CD1c-positive myeloid dendritic cell (primary cell): ENCODE measurements around the gene NPTN.

Experiments used
- DNase-seq: peaks from one replicate; pipeline ENCODE4 v3.0.0-alpha.2; 2016; ENCODE audit errors: extremely low spot score

The NPTN gene

DNA sequence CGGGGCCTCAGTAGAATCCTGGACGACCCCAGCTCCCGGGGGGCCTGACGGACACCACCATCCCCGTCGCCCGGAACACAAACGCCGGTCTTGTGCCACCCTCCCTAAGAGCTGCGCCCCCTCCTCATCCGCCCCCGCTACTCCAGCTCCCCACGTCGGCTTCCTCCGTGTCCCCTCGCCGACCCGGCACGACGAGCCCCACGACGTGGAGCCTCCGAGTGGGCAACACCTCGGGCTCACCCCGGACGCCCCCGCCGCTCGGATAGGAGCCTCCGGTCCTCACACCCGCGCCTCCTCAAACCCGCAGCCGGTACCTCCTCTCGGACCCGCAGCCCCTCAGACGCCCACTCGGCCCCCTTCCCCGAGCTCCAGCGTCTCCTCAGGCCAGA lies 525 bp downstream of the NPTN start:
- no peak for DNase-seq

- peak; percentile 51 for DNase-seq
These were observed 1.1 kb downstream of the NPTN start for GRCh38 chr15:73631915-73632669.

- no peak for DNase-seq
These were observed 2.2 kb downstream of the NPTN start for GRCh38 chr15:73630921-73631362.

- DNase-seq, result no peak
These were observed 3.3 kb downstream of the NPTN start for GRCh38 chr15:73629798-73630429.

DNA sequence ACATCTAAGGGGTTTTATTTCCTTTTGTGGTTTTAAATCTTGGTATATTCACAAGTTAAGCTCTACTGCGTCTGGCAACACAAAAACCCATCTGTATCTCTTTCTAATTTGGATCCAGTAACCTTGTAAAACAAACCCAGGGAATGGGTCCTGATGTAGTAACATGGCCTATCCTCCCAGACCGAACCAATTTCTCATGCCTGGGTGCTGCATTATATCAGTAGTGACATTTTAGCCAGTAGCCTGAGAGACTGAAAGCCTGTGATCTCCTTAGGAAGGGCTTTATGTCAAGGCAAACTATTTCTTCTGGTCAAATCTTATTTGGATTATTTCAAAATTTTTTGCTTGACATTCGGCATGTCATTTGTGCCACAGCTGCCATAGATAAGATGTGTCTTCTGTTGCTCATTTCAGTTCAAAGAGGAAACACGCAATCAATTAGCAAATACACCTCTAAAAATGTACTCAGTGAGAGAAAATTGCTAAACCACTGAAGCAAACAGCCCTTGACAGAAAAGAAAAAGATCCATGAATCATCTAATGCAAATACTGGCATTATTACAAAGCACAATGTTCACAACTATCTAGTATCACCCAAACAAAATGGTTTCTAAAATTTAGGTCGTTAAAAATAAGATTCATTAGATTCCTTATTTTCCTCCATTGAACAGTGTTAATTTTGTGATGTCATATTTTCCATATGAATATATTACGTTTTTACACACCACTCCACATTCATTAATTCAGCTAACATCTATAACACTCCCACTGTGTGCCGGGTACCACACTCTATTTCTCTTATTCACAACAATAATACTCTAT lies 4.0 kb downstream of the NPTN start:
- no peak for DNase-seq

DNA sequence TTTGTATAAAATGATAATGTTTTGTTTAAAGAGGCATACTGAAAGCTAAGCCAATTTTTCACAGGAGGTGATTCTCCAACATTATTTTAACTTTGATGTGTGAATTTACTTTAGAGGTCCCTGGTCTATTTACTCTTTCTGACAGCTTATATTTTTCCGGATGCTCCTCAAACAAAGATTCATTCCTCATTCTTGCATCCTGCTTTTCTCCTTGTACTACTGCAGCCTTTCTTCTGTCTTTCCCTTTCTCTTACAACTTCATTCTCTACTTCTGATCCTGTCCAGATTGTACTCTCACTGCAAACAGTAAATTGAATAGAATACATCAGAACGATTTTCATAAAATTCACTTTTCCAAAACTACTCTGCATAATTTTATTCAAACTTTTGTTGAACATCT lies 5.1 kb downstream of the NPTN start:
- DNase-seq, result no peak

DNA sequence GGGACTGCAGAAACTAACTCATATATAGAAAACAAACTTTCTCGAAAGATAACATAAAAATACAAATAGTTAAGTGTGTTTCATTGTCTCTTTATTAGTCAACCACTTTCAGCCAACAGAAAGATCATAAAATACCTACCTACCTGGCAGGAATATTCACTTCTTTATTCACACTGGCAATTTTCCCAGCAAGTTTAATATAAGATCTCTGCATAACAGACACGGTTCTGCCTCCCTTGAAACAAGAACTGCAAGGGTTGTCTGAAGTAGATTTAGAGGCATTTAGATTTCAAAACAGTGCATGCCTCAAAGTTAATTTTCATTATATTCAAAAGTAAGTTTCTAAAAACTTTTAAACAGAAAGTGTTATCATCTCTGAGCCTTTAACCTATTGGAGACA lies 7.1 kb downstream of the NPTN start:
- no peak for DNase-seq

GRCh38 chr15:73624530-73624929 lies 8.7 kb downstream of the NPTN start:
- DNase-seq, result no peak

DNA sequence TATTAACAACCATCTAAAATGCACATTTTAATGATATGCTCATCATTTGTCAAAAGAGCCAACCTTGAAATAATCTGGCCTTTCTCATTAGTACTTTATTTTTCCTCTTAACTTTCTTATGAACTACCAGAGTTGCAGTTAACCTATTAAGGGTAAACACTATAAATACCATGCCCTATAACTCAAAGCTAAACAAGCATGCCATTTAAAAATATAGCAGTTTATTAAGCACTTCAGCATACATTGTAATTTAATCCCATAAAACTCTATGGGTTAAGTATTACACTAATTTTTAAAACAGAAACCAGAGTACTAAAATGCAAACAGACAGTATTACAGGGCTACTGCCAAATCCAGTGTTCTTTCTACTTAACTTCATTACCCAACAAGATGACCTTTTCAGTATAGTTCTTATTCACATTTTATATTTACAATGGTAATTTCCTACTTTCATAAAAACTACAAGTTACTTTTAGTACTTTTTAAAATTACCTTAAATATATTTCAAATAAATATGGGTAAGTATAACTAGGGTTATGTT lies 11.8 kb downstream of the NPTN start:
- no peak for DNase-seq

GRCh38 chr15:73620078-73620477 lies 13.1 kb downstream of the NPTN start:
- DNase-seq, result no peak

- DNase-seq, result no peak
These were observed 15.3 kb downstream of the NPTN start for GRCh38 chr15:73617913-73618312.

DNA sequence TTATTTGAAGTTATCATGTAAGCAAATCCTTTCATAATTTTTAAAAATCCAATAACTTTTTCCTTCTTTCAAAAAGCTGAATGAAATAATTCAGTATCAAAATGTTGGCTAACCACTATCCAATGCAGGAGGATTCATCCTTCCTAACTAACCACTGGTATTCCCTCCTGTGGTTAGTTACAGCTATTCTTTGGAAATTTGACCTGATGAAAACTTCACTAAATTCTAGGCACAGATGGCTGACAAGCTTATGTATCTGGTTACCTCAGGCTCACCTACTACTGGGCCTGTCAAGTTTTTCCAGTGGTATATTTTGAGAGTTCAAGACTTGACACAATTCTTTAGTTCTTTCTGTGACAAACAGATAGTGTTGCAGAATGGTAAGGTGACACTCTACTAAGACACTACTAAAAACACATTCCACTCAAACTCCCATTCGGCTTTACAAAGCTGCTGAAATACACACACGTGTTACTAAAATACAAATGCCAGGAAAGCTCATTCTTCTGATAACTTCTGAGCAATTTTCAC lies 15.8 kb downstream of the NPTN start:
- no peak for DNase-seq

DNA sequence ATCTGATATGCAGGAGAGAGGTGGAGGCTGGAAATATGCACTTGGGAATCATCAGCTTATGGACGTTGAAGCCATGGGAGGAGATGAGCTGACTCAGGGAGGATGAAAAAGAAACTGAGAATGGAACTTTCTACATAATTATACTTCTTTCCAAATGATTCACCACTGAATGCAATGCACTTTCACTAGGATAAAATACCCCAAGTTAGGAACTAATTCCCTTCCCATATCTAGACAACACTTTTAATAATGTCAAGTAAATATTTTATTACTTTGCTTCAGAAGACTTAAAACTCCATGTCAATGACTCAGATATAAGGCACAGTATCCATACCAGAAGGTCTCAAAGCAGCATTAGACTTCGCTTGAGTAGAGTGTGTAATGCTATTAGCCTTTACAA lies 24.2 kb downstream of the NPTN start:
- DNase-seq, result no peak

DNA sequence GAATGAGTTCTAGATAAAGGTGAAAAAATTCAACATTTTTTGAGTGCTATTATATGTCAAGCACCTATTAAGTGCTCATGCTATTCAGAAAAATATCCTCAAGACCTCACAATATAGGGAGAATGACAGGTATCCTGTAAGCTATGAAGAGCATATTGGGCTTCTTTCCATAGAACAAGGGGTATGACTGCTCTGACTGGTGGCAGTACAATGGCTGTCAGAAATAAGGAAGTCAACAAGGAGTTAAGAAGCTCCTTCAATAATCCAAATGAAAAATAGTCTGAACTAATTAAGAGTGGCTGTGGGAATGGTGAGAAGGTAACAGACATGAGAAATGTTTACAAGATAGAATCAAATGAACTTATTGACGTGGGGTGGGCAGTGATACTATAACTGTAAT lies 24.7 kb downstream of the NPTN start:
- no peak for DNase-seq

DNA sequence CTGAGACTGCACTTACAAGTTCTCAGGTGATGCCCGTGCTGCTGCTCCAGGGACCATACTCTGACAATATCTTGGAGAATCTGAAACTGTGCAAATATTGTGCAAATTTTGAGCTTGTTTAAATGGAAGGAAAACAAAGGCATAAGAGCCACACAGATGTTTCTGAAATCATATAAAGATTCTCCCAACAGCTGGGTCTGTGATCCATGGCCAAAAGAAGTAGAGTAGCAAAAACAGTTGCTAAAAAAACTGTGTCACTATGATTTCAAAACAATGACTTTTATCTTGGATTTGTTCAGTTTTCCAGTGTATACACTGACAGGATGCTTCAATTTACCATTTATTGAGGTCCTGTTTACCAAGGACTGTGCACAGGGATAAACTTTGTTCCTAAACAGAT lies 25.3 kb downstream of the NPTN start:
- no peak for DNase-seq

GRCh38 chr15:73607405-73607804 lies 25.8 kb downstream of the NPTN start:
- no peak for DNase-seq

GRCh38 chr15:73605759-73606436 lies 27.3 kb downstream of the NPTN start:
- no peak for DNase-seq

DNA sequence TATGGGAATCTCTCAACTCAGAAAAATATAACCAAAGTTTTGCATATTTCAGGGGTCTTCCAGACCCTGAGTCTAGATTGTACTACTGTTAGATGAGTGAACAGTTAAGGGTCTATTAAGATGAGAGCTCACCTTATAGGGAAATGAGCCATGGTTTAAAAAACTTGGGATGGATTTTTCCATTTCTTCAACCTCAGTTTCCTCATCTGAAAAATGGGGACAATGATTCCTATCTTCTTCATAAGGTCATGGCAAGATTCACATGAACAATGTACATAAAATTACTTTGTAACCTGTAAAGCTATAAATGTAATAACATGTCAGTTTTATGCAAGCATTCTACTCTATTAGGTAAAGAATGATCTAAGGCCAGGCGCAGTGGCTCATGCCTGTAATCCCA lies 28.7 kb downstream of the NPTN start:
- no peak for DNase-seq

GRCh38 chr15:73602992-73603391 lies 30.2 kb downstream of the NPTN start:
- DNase-seq, result no peak

- DNase-seq, result peak; percentile 5
These were observed 30.7 kb downstream of the NPTN start for GRCh38 chr15:73602446-73602843.
